ENCODE data around the gene OR51Q1. TPM values are rescaled to one million over a fixed set of nuclear protein-coding genes. Genes with fewer than 3 reads are reported as not detected.

The OR51Q1 gene
- total RNA-seq, 1 experiment from 2014 or later: not detected

- peaks cover 6% of the 10 kb centered on the region for H3K27me3 Mint-ChIP-seq (ENCODE audit: low read depth)
- ATAC-seq (no peak), DNase-seq (ENCODE audit: low spot score) (no peak)
- ChIA-PET CTCF (no interaction called here), POLR2A (no interaction called here)
- no peaks in the 10 kb centered on the region for H3K4me1 Mint-ChIP-seq
- peaks cover 5% of the 10 kb centered on the region for H3K9me3 Mint-ChIP-seq
- TF ChIP-seq AFF4 (CRISPR knock-in tag; IDR thresholded peaks at IDR 0.05; ENCODE audit: borderline replicate concordance): no peak
- no peak for TF ChIP-seq MLX (CRISPR knock-in tag; IDR thresholded peaks at IDR 0.05)
- TF ChIP-seq ATF3 (CRISPR knock-in tag; conservative IDR thresholded peaks at IDR 0.05): no peak
- no peak for TF ChIP-seq RORB (CRISPR knock-in tag; IDR thresholded peaks at IDR 0.05)
- TF ChIP-seq ZBTB43 (CRISPR knock-in tag; IDR thresholded peaks at IDR 0.05): no peak
- no peak overlapping the region for H3K4me3 Mint-ChIP-seq
- H3K36me3 Mint-ChIP-seq: no peaks in the 10 kb centered on the region
- H3K27ac Mint-ChIP-seq: no peak overlapping the region
Observed at GRCh38 chr11:5443835-5444393, 22.0 kb downstream of the OR51Q1 start.

- H3K9me3 Mint-ChIP-seq: no peaks in the 10 kb centered on the region
- no peak for TF ChIP-seq ZNF671 (CRISPR knock-in tag; IDR thresholded peaks at IDR 0.05)
- no peak for TF ChIP-seq CREM (CRISPR knock-in tag; IDR thresholded peaks at IDR 0.05)
- TF ChIP-seq KAT7 (CRISPR knock-in tag; IDR thresholded peaks at IDR 0.05; ENCODE audit: borderline replicate concordance): no peak
- no peak for TF ChIP-seq PREB (CRISPR knock-in tag; IDR thresholded peaks at IDR 0.05; ENCODE audit: borderline replicate concordance)
- no peak for TF ChIP-seq ELF4 (CRISPR knock-in tag; IDR thresholded peaks at IDR 0.05; ENCODE audit: low read depth)
- TF ChIP-seq HMGA2 (CRISPR knock-in tag; IDR thresholded peaks at IDR 0.05): no peak
- CTCF ChIA-PET: interaction anchor here (1.1 kb wide), 1 partner anchor 295 kb away, joined by 3 read pairs; no protein-coding TSS in a partner anchor
Observed at GRCh38 chr11:5449023-5449422, 27.1 kb downstream of the OR51Q1 start, which contains the start of gene OR51I2. Gene OR51I2 (plus strand): TSS chr11:5449323. CDS start chr11:5453489, 4,166 bp downstream.

GRCh38 chr11:5449432-5449831, 27.5 kb downstream of the OR51Q1 start:
- H3K36me3 Mint-ChIP-seq: no peaks in the 10 kb centered on the region
- ATAC-seq: no peak
- no peak overlapping the region for H3K4me3 Mint-ChIP-seq
- H3K4me1 Mint-ChIP-seq: peaks cover 24% of the 10 kb centered on the region
- no peaks in the 10 kb centered on the region for H3K9me3 Mint-ChIP-seq
- no peak for DNase-seq (ENCODE audit: low spot score)
- ChIA-PET CTCF (no interaction called here), POLR2A (no interaction called here)
- H3K27me3 Mint-ChIP-seq (ENCODE audit: low read depth): no peaks in the 10 kb centered on the region
- H3K27ac Mint-ChIP-seq: no peak overlapping the region
- TF ChIP-seq ZNF232 (CRISPR knock-in tag; IDR thresholded peaks at IDR 0.05) (no peak), CTCF (IDR thresholded peaks at IDR 0.05) (no peak), JUN (CRISPR knock-in tag; IDR thresholded peaks at IDR 0.05) (no peak), E2F1 (CRISPR knock-in tag; IDR thresholded peaks at IDR 0.05) (no peak), JAZF1 (CRISPR knock-in tag; IDR thresholded peaks at IDR 0.05) (no peak), USF2 (CRISPR knock-in tag; IDR thresholded peaks at IDR 0.05) (no peak), TEAD4 (CRISPR knock-in tag; IDR thresholded peaks at IDR 0.05) (no peak), SMAD4 (CRISPR knock-in tag; IDR thresholded peaks at IDR 0.05) (no peak)

More at GRCh38 chr11:5449023-5449422, 27.1 kb downstream of the OR51Q1 start, which contains the start of gene OR51I2:
- Mint-ChIP-seq H3K36me3 (no peaks in the 10 kb centered on the region), H3K27me3 (ENCODE audit: low read depth) (no peaks in the 10 kb centered on the region), H3K27ac (no peak within 1 kb of the TSS), H3K4me1 (peaks cover 22% of the 10 kb centered on the region), H3K4me3 (no peak within 1 kb of the TSS)
- no peak for ATAC-seq
- no peak for DNase-seq (ENCODE audit: low spot score)
- POLR2A ChIA-PET: no interaction called here
